HL-60/S4 (cell line): ENCODE results near the gene CLDN8.

Source experiments
- in situ Hi-C: fragments of 300-500 bp; cut with MboI; formaldehyde crosslinking; loops from 2 replicates; pipeline ENCODE4 v1.14.3; 2022; ENCODE audit warnings: low sequenced_read_pairs

The CLDN8 gene

DNA sequence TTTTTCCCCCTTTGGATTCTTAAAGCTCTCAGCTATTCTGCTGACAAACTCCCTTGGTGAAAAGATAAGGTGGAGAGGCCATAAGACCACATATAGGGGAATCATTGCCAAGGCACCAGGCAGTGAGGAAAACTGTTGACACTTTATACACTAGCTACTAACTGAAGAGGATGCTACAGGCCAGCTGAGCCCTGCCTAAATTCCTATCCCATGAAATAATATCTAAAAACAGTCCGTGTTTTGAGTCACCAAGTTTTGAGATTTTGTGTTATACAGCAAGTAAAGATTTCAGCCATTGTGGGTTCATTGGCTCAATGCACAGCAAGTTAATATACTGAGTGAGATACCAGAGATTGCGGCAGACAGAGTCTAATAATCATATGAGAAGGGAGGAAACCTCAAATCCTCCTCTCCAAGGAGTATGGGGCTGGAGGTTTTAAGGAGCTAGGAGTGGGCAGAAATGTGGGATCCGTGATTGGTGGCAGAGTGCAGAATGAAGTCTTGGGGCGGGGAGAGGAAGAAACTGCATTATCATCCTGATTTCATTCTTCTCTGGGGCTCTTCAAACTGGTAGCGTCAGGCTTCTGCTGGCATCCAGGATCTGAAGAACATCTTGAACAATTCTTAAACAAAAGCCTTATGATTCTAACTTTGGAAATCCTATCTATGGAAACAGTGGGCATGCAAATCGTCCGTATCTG, 9.2 kb downstream of the CLDN8 start:
- in situ Hi-C loops, result no loop called here

DNA sequence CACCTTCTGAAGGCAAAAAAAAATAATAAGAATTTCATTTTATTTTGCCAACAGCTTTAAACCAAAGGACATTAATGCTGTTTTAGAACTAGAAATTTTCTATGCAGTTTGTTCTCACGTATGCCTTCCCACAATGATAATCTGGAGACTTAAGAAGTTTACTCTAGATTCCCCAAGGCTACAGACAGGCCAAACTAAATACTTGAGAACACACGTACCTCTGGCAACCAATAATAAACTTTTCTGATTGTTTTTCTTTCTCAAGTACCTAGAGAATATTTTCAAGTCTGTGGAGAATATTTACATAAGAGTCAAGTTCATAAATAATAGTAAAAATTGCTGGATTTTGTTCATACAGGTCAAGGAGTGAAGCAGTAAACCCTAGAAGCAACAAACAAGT, 15.9 kb downstream of the CLDN8 start:
- in situ Hi-C loops, result loop anchor here (25.0 kb wide), 1 partner anchor 1113 kb away; no protein-coding TSS in a partner anchor

DNA sequence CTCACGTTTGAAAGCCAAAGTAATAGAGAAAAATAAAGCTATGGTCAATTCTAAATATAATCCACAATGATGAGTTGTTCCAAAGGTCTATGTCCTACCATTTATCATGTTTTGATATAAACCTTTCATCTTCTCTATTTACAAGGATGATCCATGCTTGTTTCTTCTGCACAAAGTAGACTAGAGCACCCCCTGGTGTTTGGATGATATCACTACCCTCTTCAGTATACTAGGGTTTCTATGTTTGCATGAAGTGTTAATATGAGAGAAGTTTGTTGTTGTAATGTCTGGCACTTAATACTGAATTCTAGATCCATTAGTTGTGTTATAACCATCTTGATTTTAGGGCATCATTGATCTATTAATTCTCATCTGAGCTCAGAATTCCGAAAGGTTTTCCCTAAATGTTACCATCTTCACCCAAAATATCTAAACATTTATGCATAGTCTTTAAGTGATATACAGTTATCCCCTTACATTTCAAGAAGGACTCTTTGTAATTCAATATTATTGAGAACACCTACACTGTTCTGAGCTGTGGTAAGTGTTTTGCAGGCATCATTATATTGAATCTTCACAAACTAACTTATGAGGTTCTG, 21.1 kb downstream of the CLDN8 start:
- in situ Hi-C loops, result loop anchor here (25.0 kb wide), 1 partner anchor 1107 kb away; no protein-coding TSS in a partner anchor

DNA sequence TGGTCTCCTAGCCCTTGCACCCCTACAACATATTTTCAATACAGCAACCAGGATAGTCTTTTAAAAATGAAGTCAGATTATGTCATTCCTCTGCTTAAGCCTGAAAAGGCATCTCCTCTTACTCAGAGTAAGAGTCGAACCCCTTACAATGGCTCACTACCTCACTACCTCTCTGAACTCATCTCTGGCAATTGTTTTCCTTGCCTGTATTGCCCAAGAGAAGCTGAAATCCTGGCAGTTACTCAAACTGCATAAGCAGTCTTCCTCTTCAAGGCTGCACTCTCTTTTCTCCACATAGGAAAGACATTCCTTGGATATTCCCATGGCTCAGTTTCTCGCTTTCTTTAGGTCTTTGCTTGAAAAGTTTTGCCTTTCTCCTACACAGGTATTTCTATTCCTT, 22.7 kb downstream of the CLDN8 start:
- in situ Hi-C loops, result loop anchor here (25.0 kb wide), 1 partner anchor 1106 kb away; no protein-coding TSS in a partner anchor

DNA sequence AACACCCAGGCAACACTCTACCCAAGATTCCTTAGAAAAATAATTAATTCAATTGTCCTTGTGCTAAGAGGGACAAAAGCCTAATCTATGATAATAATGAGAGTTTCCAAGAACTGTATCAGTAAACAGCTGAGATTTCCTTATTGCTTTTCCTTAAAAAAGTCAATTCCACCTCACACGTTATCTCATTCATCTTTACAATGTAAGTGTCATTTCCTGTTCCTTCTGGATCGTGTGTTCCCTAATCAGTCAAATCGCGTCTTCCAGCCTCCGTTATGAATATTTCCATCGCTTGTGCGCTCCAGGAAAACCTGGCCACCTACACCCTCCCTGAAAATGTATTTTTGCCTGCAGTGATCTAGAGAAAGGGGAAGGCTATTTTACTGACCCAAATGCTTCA, 25.3 kb downstream of the CLDN8 start:
- in situ Hi-C loops, result loop anchor here (25.0 kb wide), 1 partner anchor 1103 kb away; no protein-coding TSS in a partner anchor

DNA sequence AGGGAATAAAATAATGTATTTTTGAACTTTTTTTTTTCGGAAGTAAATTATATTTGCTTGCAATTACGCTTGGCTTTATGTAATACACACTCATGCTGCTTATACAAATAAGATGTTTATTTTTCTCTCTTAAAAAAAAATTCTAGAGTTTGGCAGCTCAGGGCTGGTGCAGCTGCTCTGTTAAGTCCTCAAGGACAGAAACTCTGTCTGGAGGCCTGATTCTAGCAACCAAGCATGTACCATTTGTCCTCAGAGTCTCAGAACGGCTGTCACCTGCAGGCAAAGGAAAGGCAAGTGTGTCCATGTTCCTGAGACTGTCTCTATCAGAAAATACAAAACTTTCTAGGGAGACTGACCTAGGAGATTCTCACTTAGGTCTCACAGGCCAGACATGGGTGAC, 26.1 kb downstream of the CLDN8 start:
- in situ Hi-C loops, result loop anchor here (25.0 kb wide), 1 partner anchor 1102 kb away; no protein-coding TSS in a partner anchor

DNA sequence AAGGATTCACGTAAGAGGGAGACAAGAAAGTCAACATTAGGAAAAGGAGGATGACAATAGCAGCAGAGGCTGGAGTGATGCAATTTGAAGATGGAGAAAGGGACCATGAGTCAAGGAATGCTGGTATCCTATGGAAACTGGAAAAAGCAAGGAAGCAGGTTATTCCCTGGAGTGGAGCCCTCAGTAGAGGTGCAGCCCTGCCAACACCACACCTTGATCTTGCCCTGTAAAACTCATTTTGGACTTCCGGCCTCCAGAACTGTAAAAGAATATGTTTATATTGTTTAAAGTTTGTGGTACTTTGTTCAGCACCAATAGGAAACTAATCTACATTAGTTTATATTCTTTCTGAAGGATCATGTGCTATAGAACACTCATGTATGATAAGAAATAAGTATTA, 29.7 kb downstream of the CLDN8 start:
- in situ Hi-C loops, result loop anchor here (25.0 kb wide), 1 partner anchor 1099 kb away; no protein-coding TSS in a partner anchor

DNA sequence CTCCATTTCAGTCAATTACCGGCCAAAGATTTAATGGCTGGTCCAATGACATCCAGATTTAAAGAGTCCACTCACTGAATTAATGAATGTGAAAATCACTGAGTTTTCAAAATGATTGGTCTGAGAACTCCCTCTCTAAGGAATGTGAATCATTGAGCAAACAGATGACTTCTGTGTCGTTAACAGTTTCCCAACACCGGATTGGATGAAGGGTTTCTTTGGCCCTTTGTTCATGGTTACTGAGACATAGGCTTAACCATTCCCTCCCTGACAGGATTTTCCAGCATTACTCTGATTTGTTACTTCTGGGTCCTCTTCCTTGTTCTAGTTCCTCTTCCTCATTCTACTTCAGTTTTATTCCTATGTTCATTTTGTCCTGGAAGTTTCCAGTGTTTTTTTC, 47.8 kb downstream of the CLDN8 start:
- in situ Hi-C loops, result no loop called here

DNA sequence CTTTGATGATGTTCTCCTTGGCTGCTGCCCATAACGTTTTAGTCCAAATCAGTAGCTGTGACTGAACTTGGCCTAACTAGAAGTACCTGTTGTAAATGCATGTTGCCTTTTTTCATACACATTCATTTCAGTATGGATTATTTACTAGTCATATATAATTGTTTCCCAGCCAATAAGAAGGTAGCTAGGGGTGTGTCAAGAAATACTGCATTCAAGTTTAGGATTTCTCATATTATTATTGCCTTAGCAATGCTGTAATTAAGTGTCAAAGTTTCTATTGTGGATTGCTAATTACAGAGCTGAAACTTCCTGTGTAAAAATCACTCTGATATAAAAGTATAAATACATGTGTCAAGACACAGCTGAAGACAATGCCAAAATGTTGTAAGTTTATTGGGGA, 49.2 kb downstream of the CLDN8 start, which contains the start of gene CLDN17:
Gene CLDN17 (minus strand): TSS at position 101 of the 400 bp plus-strand sequence. CDS start 188 bp downstream, outside the sequence.
- in situ Hi-C loops, result no loop called here

DNA sequence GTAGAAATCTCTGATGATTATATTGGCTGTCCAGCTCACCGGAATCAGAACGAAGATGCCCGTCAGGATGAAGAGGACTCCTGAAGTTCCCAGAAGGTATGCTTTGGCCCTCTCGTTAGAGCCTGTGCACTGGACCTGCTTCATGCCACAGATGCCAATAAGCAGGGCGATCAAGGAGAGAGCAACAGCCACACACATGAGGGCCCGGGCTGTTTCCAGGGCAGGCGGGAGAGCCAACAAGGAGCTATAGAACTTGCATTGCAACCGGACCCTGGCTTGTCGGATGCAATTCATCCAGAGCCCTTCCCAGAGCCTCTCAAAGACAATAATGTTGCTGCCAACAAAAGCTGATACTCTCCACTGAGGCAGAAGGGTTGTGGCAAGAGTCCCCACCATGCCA, 49.7 kb downstream of the CLDN8 start:
- in situ Hi-C loops, result no loop called here

DNA sequence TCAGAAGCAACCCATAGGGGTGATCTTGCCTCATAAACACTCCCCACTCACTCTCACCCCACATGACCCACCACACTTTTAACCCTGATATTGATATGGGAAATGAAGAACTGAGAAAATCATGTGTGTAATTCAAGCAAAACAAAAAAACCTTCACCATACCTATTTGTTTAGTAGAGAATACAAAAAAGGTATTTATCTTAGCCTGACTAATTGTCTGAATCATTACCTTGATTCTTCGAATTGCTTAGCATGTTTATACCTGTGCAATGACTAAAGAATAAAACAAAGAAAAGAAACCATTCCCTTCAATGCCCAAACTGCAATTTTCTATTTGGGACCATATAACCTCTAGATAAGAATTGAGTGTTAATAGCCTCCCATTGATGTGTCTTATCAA, 51.1 kb downstream of the CLDN8 start:
- in situ Hi-C loops, result no loop called here
